Fibroblast of lung (primary cell): ENCODE measurements around the gene CTRB1.

ENCODE experiments used
- CTCF ChIP-seq, 2 donors: IDR thresholded peaks in 1 of 2; conservative IDR thresholded peaks in 1 of 2; 1 replicate in 1 of 2; 2 replicates in 1 of 2; pipeline ENCODE4 v1.5.1; 2011 to 2012; ENCODE audit warnings: low read length in 2 of 2, control low read depth in 1 of 2, inconsistent platforms in 1 of 2, low read depth in 1 of 2, mild to moderate bottlenecking in 1 of 2
- EZH2 ChIP-seq: IDR thresholded peaks from 2 replicates; pipeline ENCODE4 v1.5.1; 2012; ENCODE audit warnings: low read length, control low read depth, mild to moderate bottlenecking; ENCODE audit errors: missing control alignments

GRCh38 chr16:75208861-75209505 lies 9.8 kb upstream of the CTRB1 start:
- no peak for TF ChIP-seq CTCF (conservative IDR thresholded peaks at IDR 0.05 in 1 of 2, IDR thresholded peaks at IDR 0.05 in 1 of 2; ENCODE audit: low read depth in 1 of 2, low read length in 2 of 2)
- no peak for TF ChIP-seq EZH2
